HUES6 (cell line): ENCODE data around the gene HLA-DQA1.
"Not testable (repeated sequence)": the region's sequence is repeated elsewhere in the genome, so short reads cannot be mapped to it uniquely, and the experiment has no call there.

Experiments
- H3K27ac ChIP-seq: 2 replicates; pipeline ENCODE4 v1.7.0; 2013; ENCODE audit warnings: low read depth, mild to moderate bottlenecking, low read length, inconsistent platforms
- H3K27me3 ChIP-seq: 2 replicates; pipeline ENCODE4 v1.6.1; 2013; ENCODE audit warnings: low read length; ENCODE audit not compliant: control insufficient read depth, insufficient read depth
- H3K36me3 ChIP-seq: 2 replicates; pipeline ENCODE4 v1.6.1; 2013; ENCODE audit warnings: low read length; ENCODE audit not compliant: control insufficient read depth, insufficient read depth
- H3K4me1 ChIP-seq: 2 replicates; pipeline ENCODE4 v1.6.1; 2013; ENCODE audit warnings: low read length; ENCODE audit not compliant: control insufficient read depth, insufficient read depth
- H3K4me3 ChIP-seq: 2 replicates; pipeline ENCODE4 v1.5.1; 2013; ENCODE audit warnings: low read depth, low read length
- H3K9ac ChIP-seq: one replicate; pipeline ENCODE4 v1.6.1; 2013; ENCODE audit warnings: mild to moderate bottlenecking, low read length
- H3K9me3 ChIP-seq: 2 replicates; pipeline ENCODE4 v1.6.1; 2013; ENCODE audit warnings: low read depth, low read length; ENCODE audit not compliant: control insufficient read depth, insufficient read depth

Gene HLA-DQA1

GRCh38 chr6:32622545-32623401 is 14.4 kb upstream of the HLA-DQA1 start:
- Histone ChIP-seq H3K9ac (no peak overlapping the region), H3K27me3 (no peaks in the 10 kb centered on the region), H3K9me3 (no peaks in the 10 kb centered on the region), H3K36me3 (no peaks in the 10 kb centered on the region), H3K4me3 (no peak overlapping the region), H3K4me1 (peaks cover 2% of the 10 kb centered on the region; the same call in 1 of the 2 replicates), H3K27ac (no peak overlapping the region)

DNA sequence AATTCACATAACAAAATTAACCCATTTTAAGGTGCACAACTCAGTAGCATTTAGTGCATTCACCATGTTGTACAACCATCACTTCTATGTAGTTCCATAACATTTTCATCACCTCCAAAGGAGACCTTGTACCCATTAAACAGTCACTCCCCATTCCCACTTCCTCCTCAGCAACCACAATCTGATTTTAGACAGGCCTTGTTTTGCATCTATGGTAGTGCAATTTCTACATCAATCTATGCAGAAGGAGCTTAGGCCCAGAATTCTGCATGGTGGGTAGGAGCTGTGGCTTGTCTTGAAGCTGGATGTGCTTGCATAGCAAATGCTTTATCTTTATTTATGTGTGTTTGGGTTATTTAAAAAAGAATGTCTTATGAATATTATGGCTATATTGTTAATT is 13.5 kb upstream of the HLA-DQA1 start:
- H3K9me3 ChIP-seq = no peaks in the 10 kb centered on the region
- H3K4me1 ChIP-seq = peaks cover 2% of the 10 kb centered on the region; the same call in 1 of the 2 replicates
- H3K27me3 ChIP-seq = no peaks in the 10 kb centered on the region
- H3K36me3 ChIP-seq = no peaks in the 10 kb centered on the region
- no peak overlapping the region for H3K4me3 ChIP-seq
- H3K9ac ChIP-seq = no peak overlapping the region
- no peak overlapping the region for H3K27ac ChIP-seq

- Histone ChIP-seq H3K27me3 (no peaks in the 10 kb centered on the region), H3K36me3 (no peaks in the 10 kb centered on the region), H3K4me3 (no peak overlapping the region), H3K4me1 (peaks cover 2% of the 10 kb centered on the region; the same call in 1 of the 2 replicates), H3K9ac (no peak overlapping the region), H3K9me3 (no peaks in the 10 kb centered on the region), H3K27ac (no peak overlapping the region)
Measured at GRCh38 chr6:32624565-32624964, 12.6 kb upstream of the HLA-DQA1 start.

DNA sequence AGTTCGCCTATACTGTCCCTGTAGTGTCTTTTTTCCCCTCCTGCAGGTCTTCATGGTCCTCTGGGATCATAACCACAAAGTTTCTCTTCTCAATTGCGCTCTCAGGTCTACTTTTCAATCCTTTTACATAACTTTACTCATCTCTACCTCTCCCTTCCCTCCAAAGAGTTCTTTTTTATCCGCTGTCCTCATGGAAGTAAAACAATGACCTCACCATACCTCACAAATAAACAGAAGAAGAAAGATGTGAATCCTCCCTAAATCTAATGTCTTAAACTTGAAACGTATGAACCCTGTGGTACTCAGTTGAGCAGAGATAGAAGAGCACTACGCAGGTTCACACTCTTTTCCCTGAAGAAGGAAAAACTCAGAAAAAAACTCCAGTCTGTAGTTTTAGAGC is 12.1 kb upstream of the HLA-DQA1 start:
- no peak overlapping the region for H3K4me3 ChIP-seq
- no peaks in the 10 kb centered on the region for H3K27me3 ChIP-seq
- H3K27ac ChIP-seq = no peak overlapping the region
- no peak overlapping the region for H3K9ac ChIP-seq
- H3K4me1 ChIP-seq = peaks cover 2% of the 10 kb centered on the region; the same call in 1 of the 2 replicates
- no peaks in the 10 kb centered on the region for H3K36me3 ChIP-seq
- no peaks in the 10 kb centered on the region for H3K9me3 ChIP-seq

DNA sequence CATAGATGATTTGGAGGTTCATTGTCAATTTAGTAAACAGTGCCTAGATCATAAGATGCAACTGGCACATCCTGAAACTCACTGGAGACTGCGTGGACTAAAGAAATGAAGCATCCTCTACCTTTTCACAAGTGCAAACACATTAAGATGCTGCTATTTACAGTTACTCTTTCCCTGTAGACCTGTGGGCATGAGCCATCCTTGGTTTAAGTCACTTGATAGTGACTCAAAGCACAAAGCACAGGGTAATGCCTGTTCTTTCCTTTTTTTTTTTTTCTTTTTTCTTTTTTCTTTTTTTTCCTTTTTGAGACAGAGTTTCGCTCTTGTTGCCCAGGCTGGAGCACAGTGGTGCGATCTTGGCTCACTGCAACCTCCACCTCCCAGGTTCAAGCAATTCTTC is 10.0 kb upstream of the HLA-DQA1 start:
- Histone ChIP-seq H3K9ac (no peak overlapping the region), H3K36me3 (no peaks in the 10 kb centered on the region), H3K9me3 (no peaks in the 10 kb centered on the region), H3K27me3 (no peaks in the 10 kb centered on the region), H3K27ac (no peak overlapping the region), H3K4me1 (peaks cover under 1% of the 10 kb centered on the region; the same call in 1 of the 2 replicates), H3K4me3 (no peak overlapping the region)

- H3K9ac ChIP-seq = no peak overlapping the region
- H3K4me1 ChIP-seq = no peaks in the 10 kb centered on the region
- H3K9me3 ChIP-seq = no peaks in the 10 kb centered on the region
- H3K36me3 ChIP-seq = no peaks in the 10 kb centered on the region
- H3K27ac ChIP-seq = no peak overlapping the region
- no peak overlapping the region for H3K4me3 ChIP-seq
- no peaks in the 10 kb centered on the region for H3K27me3 ChIP-seq
Measured at GRCh38 chr6:32627831-32628230, 9.4 kb upstream of the HLA-DQA1 start.

DNA sequence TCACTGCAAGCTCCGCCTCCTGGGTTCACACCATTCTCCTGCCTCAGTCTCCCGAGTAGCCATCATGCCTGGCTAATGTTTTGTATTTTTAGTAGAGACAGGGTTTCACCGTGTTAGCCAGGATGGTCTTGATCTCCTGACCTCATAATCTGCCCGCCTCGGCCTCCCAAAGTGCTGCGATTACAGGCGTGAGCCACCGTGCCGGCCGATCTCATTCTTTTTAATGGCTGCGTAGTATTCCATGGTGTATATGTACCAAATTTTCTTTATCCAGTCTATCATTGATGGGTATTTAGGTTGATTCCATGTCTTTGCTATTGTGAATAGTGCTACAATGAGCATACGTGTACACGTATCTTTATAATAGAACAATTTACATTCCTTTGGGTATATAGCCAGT is 7.4 kb upstream of the HLA-DQA1 start:
- H3K27ac ChIP-seq, H3K36me3 ChIP-seq, H3K9me3 ChIP-seq, H3K4me1 ChIP-seq, H3K4me3 ChIP-seq, H3K27me3 ChIP-seq, H3K9ac ChIP-seq: not testable (repeated sequence)

DNA sequence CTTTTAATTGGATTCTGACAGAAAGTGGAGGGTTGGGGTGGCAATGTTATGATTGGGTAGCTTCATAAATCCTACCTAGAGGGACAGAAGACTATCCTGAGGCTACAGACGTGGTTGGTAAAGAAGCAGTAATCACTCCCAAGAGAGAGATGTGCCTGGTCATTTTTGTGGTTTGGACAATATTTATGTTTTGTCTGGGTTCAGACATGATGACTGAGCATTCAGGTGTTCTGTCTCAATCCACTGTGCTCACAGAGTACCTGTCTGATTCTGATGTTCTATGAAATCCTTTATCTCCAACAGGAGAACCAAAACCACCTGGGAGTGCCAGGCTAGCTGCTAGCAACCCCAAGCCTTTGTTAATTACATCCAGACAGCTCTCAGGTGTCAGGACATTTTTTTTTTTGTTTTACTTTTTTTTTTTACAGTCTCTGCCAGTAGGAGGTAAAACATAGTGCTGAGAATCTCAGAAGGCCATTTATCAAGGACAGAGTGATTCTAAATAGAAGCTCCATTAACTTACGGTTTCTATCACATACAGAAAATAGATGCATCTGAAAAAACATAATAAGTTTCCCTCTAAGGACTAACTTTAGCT is 1.6 kb upstream of the HLA-DQA1 start:
- H3K9ac ChIP-seq = no peak overlapping the region
- H3K27ac ChIP-seq = no peak overlapping the region
- no peaks in the 10 kb centered on the region for H3K4me1 ChIP-seq
- no peaks in the 10 kb centered on the region for H3K36me3 ChIP-seq
- H3K9me3 ChIP-seq = no peaks in the 10 kb centered on the region
- no peak overlapping the region for H3K4me3 ChIP-seq
- no peaks in the 10 kb centered on the region for H3K27me3 ChIP-seq

GRCh38 chr6:32637883-32638282 is 677 bp downstream of the HLA-DQA1 start:
- Histone ChIP-seq H3K27ac (no peak overlapping the region), H3K36me3 (no peaks in the 10 kb centered on the region), H3K4me3 (no peak overlapping the region), H3K27me3 (no peaks in the 10 kb centered on the region), H3K9ac (no peak overlapping the region), H3K4me1 (no peaks in the 10 kb centered on the region), H3K9me3 (no peaks in the 10 kb centered on the region)

- Histone ChIP-seq H3K9me3 (no peaks in the 10 kb centered on the region), H3K4me1 (no peaks in the 10 kb centered on the region), H3K36me3 (no peaks in the 10 kb centered on the region), H3K27me3 (no peaks in the 10 kb centered on the region), H3K4me3 (no peak overlapping the region), H3K9ac (no peak overlapping the region), H3K27ac (no peak overlapping the region)
Measured at GRCh38 chr6:32638532-32639219, 1.5 kb downstream of the HLA-DQA1 start.
